HepG2 (cell line): Measurements from ENCODE around the gene FYB1. TPM values are rescaled to one million over a fixed set of nuclear protein-coding genes. Genes with fewer than 3 reads are reported as not detected.

ENCODE experiments used
- BRCA1 ChIP-seq: sonication (generic); formaldehyde crosslinking; IDR thresholded peaks from 2 replicates; pipeline ENCODE4 v1.4.0; 2020; ENCODE audit warnings: missing genetic modification reagents
- ERF ChIP-seq: IDR thresholded peaks from 2 replicates; pipeline ENCODE4 v1.6.1; 2018; ENCODE audit warnings: missing biosample characterization, missing genetic modification reagents
- EZH2 ChIP-seq: conservative IDR thresholded peaks from 2 replicates; pipeline ENCODE4 v1.6.1; 2012; ENCODE audit warnings: mild to moderate bottlenecking, low read depth, low read length, moderate library complexity
- KDM5B ChIP-seq: sonication (generic); formaldehyde crosslinking; IDR thresholded peaks from 2 replicates; pipeline ENCODE4 v1.4.0; 2020; ENCODE audit warnings: missing genetic modification reagents, mild to moderate bottlenecking, borderline replicate concordance
- NPAS2 ChIP-seq: sonication (generic); formaldehyde crosslinking; IDR thresholded peaks from 2 replicates; pipeline ENCODE4 v1.8.0; 2022; ENCODE audit warnings: mild to moderate bottlenecking, missing genetic modification reagents, borderline replicate concordance
- PBX2 ChIP-seq: IDR thresholded peaks from 2 replicates; pipeline ENCODE4 v1.6.1; 2016; ENCODE audit warnings: control low read depth
- PREB ChIP-seq: sonication (generic); formaldehyde crosslinking; IDR thresholded peaks from 2 replicates; pipeline ENCODE4 v1.4.0; 2020; ENCODE audit warnings: missing genetic modification reagents
- RBM22 ChIP-seq: fragments of 200-400 bp; formaldehyde crosslinking; optimal IDR thresholded peaks from 2 replicates; pipeline ENCODE3; 2017; ENCODE audit warnings: mild to moderate bottlenecking, low read length, moderate library complexity
- RNF2 ChIP-seq: fragments of 450-650 bp; conservative IDR thresholded peaks from 2 replicates; pipeline ENCODE4 v1.6.1; 2016; ENCODE audit warnings: low read depth
- SOX13 ChIP-seq, 3 experiments: fragments of 450-650 bp in 1 of 3; sonication (generic) in 1 of 3; formaldehyde crosslinking in 1 of 3; IDR thresholded peaks in 2 of 3; conservative IDR thresholded peaks in 1 of 3; 2 replicates each; pipeline versions ENCODE4 v1.5.0 to v1.6.1; 2016 to 2020; ENCODE audit warnings: antibody characterized with exemption in 1 of 3, mild to moderate bottlenecking in 1 of 3, missing compliant biosample characterization in 1 of 3, missing genetic modification reagents in 1 of 3, moderate library complexity in 1 of 3
- SRY ChIP-seq: sonication (generic); formaldehyde crosslinking; IDR thresholded peaks from 2 replicates; pipeline ENCODE4 v1.8.0; 2022; ENCODE audit warnings: mild to moderate bottlenecking, missing genetic modification reagents
- STAG1 ChIP-seq: sonication (generic); formaldehyde crosslinking; IDR thresholded peaks from 2 replicates; pipeline ENCODE4 v1.4.0; 2020; ENCODE audit warnings: missing genetic modification reagents
- TIGD3 ChIP-seq: sonication (generic); formaldehyde crosslinking; IDR thresholded peaks from 2 replicates; pipeline ENCODE4 v1.5.1; 2020; ENCODE audit warnings: mild to moderate bottlenecking, missing genetic modification reagents, borderline replicate concordance
- ZBTB34 ChIP-seq: sonication (generic); formaldehyde crosslinking; IDR thresholded peaks from 2 replicates; pipeline ENCODE4 v1.8.0; 2022; ENCODE audit warnings: mild to moderate bottlenecking, missing genetic modification reagents
- ZBTB7B ChIP-seq: sonication (generic); formaldehyde crosslinking; IDR thresholded peaks from 2 replicates; pipeline ENCODE4 v1.4.0; 2020; ENCODE audit warnings: missing genetic modification reagents
- ZMAT3 ChIP-seq: sonication (generic); formaldehyde crosslinking; conservative IDR thresholded peaks from 2 replicates; pipeline ENCODE4 v1.7.0; 2021; ENCODE audit warnings: missing genetic modification reagents
- ZNF225 ChIP-seq: sonication (generic); formaldehyde crosslinking; IDR thresholded peaks from 2 replicates; pipeline ENCODE4 v1.4.0; 2020; ENCODE audit warnings: mild to moderate bottlenecking, missing genetic modification reagents
- ZNF780A ChIP-seq: sonication (generic); formaldehyde crosslinking; IDR thresholded peaks from 2 replicates; pipeline ENCODE4 v1.8.0; 2022; ENCODE audit warnings: mild to moderate bottlenecking, missing genetic modification reagents, moderate library complexity
- ZNF800 ChIP-seq: sonication (generic); formaldehyde crosslinking; IDR thresholded peaks from 2 replicates; pipeline ENCODE4 v1.4.0; 2020; ENCODE audit warnings: missing genetic modification reagents
- ZNF879 ChIP-seq: sonication (generic); formaldehyde crosslinking; IDR thresholded peaks from 2 replicates; pipeline ENCODE4 v1.8.1; 2023; ENCODE audit warnings: missing genetic modification reagents
- polyA plus RNA-seq, 8 experiments: library from polyadenylated mRNA; depleted of rRNA in 3 of 8; stranded (reverse) in 7 of 8; unstranded in 1 of 8; fragments of >200 nt; fragmentation: Illumina TruSeq in 4 of 8; extraction: Trizol in 4 of 8; gene quantifications; 2 replicates each; pipeline versions ENCODE4 v1.2.1 to v1.2.3, GENCODE V29; 2011 to 2016; ENCODE audit warnings: low read depth in 4 of 8, missing spikeins in 1 of 8, mixed read lengths in 1 of 8; ENCODE audit not compliant: insufficient read depth in 1 of 8
- total RNA-seq, 5 experiments: library from RNA; depleted of rRNA; stranded (reverse); fragments of >200 nt; fragmentation: Illumina TruSeq; extraction: Trizol; gene quantifications; 2 replicates each; pipeline ENCODE4 v1.2.3, GENCODE V29; 2016; ENCODE audit warnings: low read depth in 1 of 5

The FYB1 gene
- total and polyA plus RNA-seq, 2 of the 13 experiments (the other 11 are each of a cell fraction or from before 2014, with no cell fraction given): 0.03 TPM; not detected in 1

- no peak for TF ChIP-seq PBX2 (CRISPR knock-in tag)
- peak; percentile 70; the same call in 1 of the 2 replicates for TF ChIP-seq ZNF800 (CRISPR knock-in tag)
- TF ChIP-seq KDM5B (CRISPR knock-in tag): peak; percentile 58; the same call in 1 of the 2 replicates
- peak; percentile 53; the same call in 1 of the 2 replicates for TF ChIP-seq ZNF225 (CRISPR knock-in tag)
- no peak for TF ChIP-seq NPAS2 (CRISPR knock-in tag)
- no peak; the same call in 1 of the 2 replicates for TF ChIP-seq SRY (CRISPR knock-in tag)
- no peak for TF ChIP-seq STAG1 (CRISPR knock-in tag)
- peak; percentile 38; the same call in 1 of the 2 replicates for TF ChIP-seq BRCA1 (CRISPR knock-in tag)
- peak; percentile 64; the same call in 1 of the 2 replicates for TF ChIP-seq ERF
- no peak; the same call in 1 of the 2 replicates for TF ChIP-seq ZNF879 (CRISPR knock-in tag)
- TF ChIP-seq TIGD3 (CRISPR knock-in tag): peak; percentile 31; the same call in 1 of the 2 replicates
- no peak for TF ChIP-seq ZBTB34 (CRISPR knock-in tag)
- no peak for TF ChIP-seq RNF2
- TF ChIP-seq SOX13 (IDR thresholded peaks at IDR 0.05): no peak
- TF ChIP-seq SOX13 (CRISPR knock-in tag; conservative IDR thresholded peaks at IDR 0.05 in 1 of 2, IDR thresholded peaks at IDR 0.05 in 1 of 2): peak in 1 of 2 experiments; percentile 37; a peak in 2 of 4 replicates
- no peak for TF ChIP-seq EZH2
- TF ChIP-seq ZBTB7B (CRISPR knock-in tag): peak; percentile 10; the same call in 1 of the 2 replicates
- TF ChIP-seq ZNF780A (CRISPR knock-in tag): 0 out of 2 replicates have a peak, but pooled peaks have one; percentile 10
- 0 out of 2 replicates have a peak, but pooled peaks have one; percentile 34 for TF ChIP-seq ZMAT3 (CRISPR knock-in tag)
- no peak for TF ChIP-seq RBM22
- TF ChIP-seq PREB (CRISPR knock-in tag): no peak
Measured at GRCh38 chr5:39074017-39074814, 145.1 kb downstream of the FYB1 start, which contains the start of gene RICTOR (continued).
